ENCODE data around the gene ZNF576. TPM values are rescaled to one million over a fixed set of nuclear protein-coding genes. Genes with fewer than 3 reads are reported as not detected.

The ZNF576 gene
- total RNA-seq, 1 donor, result 10.3 TPM

GRCh38 chr19:43554317-43554895 lies 42.0 kb upstream of the ZNF576 start:
- TF ChIP-seq CTCF (IDR thresholded peaks at IDR 0.05; ENCODE audit: insufficient read depth, low read length), result no peak
- no peak overlapping the region for H3K4me3 ChIP-seq (ENCODE audit: low read depth, low read length)
- DNase-seq (ENCODE audit: low read depth), result no peak

DNA sequence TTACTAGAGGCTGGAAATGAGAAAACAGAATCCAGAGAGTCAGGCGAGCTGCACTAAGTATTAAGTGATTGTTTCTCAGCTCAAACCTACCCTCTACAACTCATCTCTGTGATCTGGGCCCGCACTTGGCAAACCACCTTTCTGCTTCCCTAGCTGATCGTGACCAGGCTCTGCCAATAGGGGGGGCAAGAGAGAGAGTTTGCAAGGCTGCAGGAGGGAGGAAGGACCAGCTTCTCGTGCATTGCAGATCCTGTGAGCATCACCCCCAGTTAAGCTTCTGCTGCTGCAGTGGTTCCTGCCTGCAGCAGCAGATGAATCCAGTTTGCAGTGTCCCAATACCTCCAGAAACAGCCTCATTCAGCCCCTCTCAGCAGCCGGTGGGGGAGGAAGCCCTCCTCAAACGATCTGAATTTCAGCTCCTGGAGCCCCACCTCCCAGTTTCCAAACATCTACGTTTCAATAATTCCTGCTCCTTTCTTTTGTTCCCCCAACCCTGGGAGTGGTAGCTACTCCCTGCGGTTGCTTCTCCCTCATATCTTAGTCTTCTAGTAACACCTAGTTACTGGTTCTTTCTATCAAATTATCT lies 41.1 kb upstream of the ZNF576 start:
- no peak overlapping the region for H3K4me3 ChIP-seq (ENCODE audit: low read depth, low read length)
- DNase-seq (ENCODE audit: low read depth), result peak; percentile 71
- peak; percentile 91 for TF ChIP-seq CTCF (IDR thresholded peaks at IDR 0.05; ENCODE audit: insufficient read depth, low read length)

DNA sequence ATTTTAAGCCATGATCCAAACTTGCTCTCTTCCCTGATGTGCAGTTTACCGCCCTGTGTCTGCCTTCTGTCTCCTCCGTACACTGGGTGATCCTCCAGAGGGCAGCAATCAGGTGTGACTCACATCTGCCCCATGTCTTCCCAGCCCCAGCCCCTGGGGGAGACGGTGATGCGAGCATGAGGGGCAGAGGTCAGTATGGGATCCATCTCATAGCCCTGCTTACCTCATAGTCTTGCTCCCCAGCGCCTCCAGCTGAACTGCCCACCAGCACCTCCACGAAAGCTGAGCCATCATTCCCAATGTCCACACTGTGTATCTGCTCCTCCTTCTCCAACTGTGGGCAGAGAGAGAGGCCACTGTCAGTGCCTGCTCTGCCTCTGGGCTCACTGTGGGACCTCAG lies 35.7 kb upstream of the ZNF576 start:
- TF ChIP-seq CTCF (IDR thresholded peaks at IDR 0.05; ENCODE audit: insufficient read depth, low read length), result no peak
- no peak overlapping the region for H3K4me3 ChIP-seq (ENCODE audit: low read depth, low read length)
- DNase-seq (ENCODE audit: low read depth), result no peak

GRCh38 chr19:43561139-43561970 lies 35.0 kb upstream of the ZNF576 start:
- no peak for TF ChIP-seq CTCF (IDR thresholded peaks at IDR 0.05; ENCODE audit: insufficient read depth, low read length)
- no peak overlapping the region for H3K4me3 ChIP-seq (ENCODE audit: low read depth, low read length)
- DNase-seq (ENCODE audit: low read depth), result no peak

DNA sequence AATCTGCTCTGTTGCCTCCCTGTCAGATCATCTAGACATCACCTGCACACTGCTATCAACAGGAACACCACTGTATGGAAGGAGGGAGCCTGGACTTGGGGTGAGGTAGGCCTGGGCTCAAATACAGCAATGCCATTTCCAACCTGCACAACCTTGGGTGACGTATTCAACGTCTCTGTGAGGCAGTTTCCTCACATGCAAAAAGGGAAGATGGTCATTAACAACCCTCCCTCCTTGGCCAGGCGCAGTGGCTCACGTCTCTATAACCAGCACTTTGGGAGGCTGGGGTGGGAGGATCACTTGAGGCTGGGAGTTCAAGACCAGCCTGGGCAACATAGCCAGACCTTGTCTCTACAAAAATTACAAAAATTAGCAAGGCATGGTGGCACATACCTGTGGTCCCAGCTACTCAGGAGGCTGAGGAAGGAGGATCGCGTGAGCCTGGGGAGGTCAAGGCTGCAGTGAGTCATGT lies 34.1 kb upstream of the ZNF576 start:
- no peak for TF ChIP-seq CTCF (IDR thresholded peaks at IDR 0.05; ENCODE audit: insufficient read depth, low read length)
- H3K4me3 ChIP-seq (ENCODE audit: low read depth, low read length), result no peak overlapping the region
- DNase-seq (ENCODE audit: low read depth), result no peak

DNA sequence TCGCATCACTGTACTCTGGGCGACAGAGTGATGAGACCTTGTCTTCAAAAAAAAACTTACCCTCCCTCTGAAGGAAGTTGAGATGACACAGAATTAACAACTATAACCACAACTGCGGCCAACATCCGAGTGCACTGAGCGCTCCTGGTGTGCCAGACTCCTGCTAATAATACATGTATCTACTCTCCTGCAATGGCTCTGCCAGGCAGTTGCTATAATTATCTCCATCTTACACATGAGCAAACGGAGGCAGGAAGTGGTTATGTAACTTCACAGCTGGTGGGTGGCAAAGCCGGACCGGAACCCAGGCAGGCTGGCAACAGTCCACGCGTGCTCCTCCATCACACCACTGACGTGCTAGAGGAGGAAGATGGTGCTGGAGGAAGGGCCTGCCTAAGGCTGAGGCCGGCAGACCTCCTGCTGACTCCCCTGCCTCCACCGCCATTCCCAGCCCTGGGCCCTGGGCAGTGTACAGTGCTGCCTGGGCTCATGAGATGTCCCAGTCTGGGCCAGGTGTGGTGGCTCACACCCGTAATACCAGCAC lies 33.6 kb upstream of the ZNF576 start:
- no peak for TF ChIP-seq CTCF (IDR thresholded peaks at IDR 0.05; ENCODE audit: insufficient read depth, low read length)
- DNase-seq (ENCODE audit: low read depth), result peak; percentile 23
- H3K4me3 ChIP-seq (ENCODE audit: low read depth, low read length), result no peak overlapping the region

Measured in fibroblast of the aortic adventitia (primary cell).